NCI-H128 (cell line): ENCODE results near the gene PPM1E.
A peak's percentile ranks its signal among the peaks of the same experiment; 100 is the strongest.
"Not testable (repeated sequence)": the region's sequence is repeated elsewhere in the genome, so short reads cannot be mapped to it uniquely, and the experiment has no call there.

Experiments
- DNase-seq: peaks from one replicate; lab custom pipeline; 2025; ENCODE audit not compliant: unreplicated experiment; lab: John Stamatoyannopoulos, UW

PPM1E gene

GRCh38 chr17:58755577-58756245 is at the start of gene PPM1E:
PPM1E (plus strand) TSS chr17:58755854.
- DNase-seq, result peak; percentile 85

GRCh38 chr17:58706351-58707140 is 49.1 kb upstream of the PPM1E start:
- no peak for DNase-seq

GRCh38 chr17:58710948-58711552 is 44.6 kb upstream of the PPM1E start:
- peak; percentile 9 for DNase-seq

- DNase-seq, result no peak
These were observed 33.4 kb upstream of the PPM1E start for GRCh38 chr17:58722274-58722673.

- no peak for DNase-seq
These were observed 33.0 kb upstream of the PPM1E start for GRCh38 chr17:58722696-58723095.

GRCh38 chr17:58728798-58729197 is 26.9 kb upstream of the PPM1E start:
- no peak for DNase-seq

- DNase-seq, result no peak
These were observed 24.7 kb upstream of the PPM1E start for GRCh38 chr17:58730937-58731336.

GRCh38 chr17:58734040-58734439 is 21.6 kb upstream of the PPM1E start:
- no peak for DNase-seq

- DNase-seq, result no peak
These were observed 20.8 kb upstream of the PPM1E start for GRCh38 chr17:58734811-58735210.

- DNase-seq, result no peak
These were observed 14.5 kb upstream of the PPM1E start for GRCh38 chr17:58741121-58741625.

- no peak for DNase-seq
These were observed 8.0 kb upstream of the PPM1E start for GRCh38 chr17:58747674-58748073.

- DNase-seq, result not testable (repeated sequence)
These were observed 6.0 kb upstream of the PPM1E start for GRCh38 chr17:58749627-58750026.

GRCh38 chr17:58753026-58753425 is 2.6 kb upstream of the PPM1E start:
- DNase-seq, result no peak

GRCh38 chr17:58755269-58755576 is 431 bp upstream of the PPM1E start:
- no peak for DNase-seq

- no peak for DNase-seq
These were observed 850 bp downstream of the PPM1E start for GRCh38 chr17:58756246-58757161.

GRCh38 chr17:58757162-58757613 is 1.5 kb downstream of the PPM1E start:
- DNase-seq, result no peak

GRCh38 chr17:58758890-58759289 is 3.2 kb downstream of the PPM1E start:
- DNase-seq, result no peak

GRCh38 chr17:58759522-58759921 is 3.9 kb downstream of the PPM1E start:
- DNase-seq, result no peak

- DNase-seq, result no peak
These were observed 4.6 kb downstream of the PPM1E start for GRCh38 chr17:58760248-58760647.

- DNase-seq, result no peak
These were observed 7.6 kb downstream of the PPM1E start for GRCh38 chr17:58763263-58763662.

GRCh38 chr17:58764373-58764772 is 8.7 kb downstream of the PPM1E start:
- no peak for DNase-seq
